Measurements from ENCODE around the gene MBTPS1.

The MBTPS1 gene

GRCh38 chr16:84054271-84054670 is 62.5 kb downstream of the MBTPS1 start:
- POLR2A ChIA-PET: no interaction called here
- CTCF ChIA-PET: interaction anchor here (1.0 to 2.3 kb wide), 5 partner anchors 10 to 133 kb away, joined by 3 to 13 read pairs (median 7); partner anchors contain the start of gene TAF1C
- Histone ChIP-seq H3K27ac (ENCODE audit: extremely low read depth, low read depth, low read length) (no peak overlapping the region), H3K4me3 (ENCODE audit: low read depth, low read length) (no peak overlapping the region), H3K9me3 (ENCODE audit: control insufficient read depth, insufficient read depth, low read depth, low read length) (no peaks in the 10 kb centered on the region), H3K36me3 (ENCODE audit: control insufficient read depth in 2 of 2, insufficient read depth in 1 of 2, low read length in 2 of 2) (peaks cover 0 to 88% of the 10 kb centered on the region in 2 experiments; a peak in 1 of 3 replicates), H3K4me1 (ENCODE audit: control insufficient read depth, insufficient read depth, low read length) (no peaks in the 10 kb centered on the region)
- TF ChIP-seq, protein P1, sequence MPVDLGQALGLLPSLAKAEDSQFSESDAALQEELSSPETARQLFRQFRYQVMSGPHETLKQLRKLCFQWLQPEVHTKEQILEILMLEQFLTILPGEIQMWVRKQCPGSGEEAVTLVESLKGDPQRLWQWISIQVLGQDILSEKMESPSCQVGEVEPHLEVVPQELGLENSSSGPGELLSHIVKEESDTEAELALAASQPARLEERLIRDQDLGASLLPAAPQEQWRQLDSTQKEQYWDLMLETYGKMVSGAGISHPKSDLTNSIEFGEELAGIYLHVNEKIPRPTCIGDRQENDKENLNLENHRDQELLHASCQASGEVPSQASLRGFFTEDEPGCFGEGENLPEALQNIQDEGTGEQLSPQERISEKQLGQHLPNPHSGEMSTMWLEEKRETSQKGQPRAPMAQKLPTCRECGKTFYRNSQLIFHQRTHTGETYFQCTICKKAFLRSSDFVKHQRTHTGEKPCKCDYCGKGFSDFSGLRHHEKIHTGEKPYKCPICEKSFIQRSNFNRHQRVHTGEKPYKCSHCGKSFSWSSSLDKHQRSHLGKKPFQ (tag by site-specific recombination; IDR thresholded peaks at IDR 0.05): no peak
- TF ChIP-seq ZNF274 (IDR thresholded peaks at IDR 0.05; ENCODE audit: low read length) (no peak), ZNF274 (tag by site-specific recombination; IDR thresholded peaks at IDR 0.05; ENCODE audit: borderline replicate concordance) (no peak), ZNF692 (tag by site-specific recombination; IDR thresholded peaks at IDR 0.05) (no peak), ZNF341 (tag by site-specific recombination; IDR thresholded peaks at IDR 0.05; ENCODE audit: low read depth) (no peak), ZNF350 (tag by site-specific recombination; IDR thresholded peaks at IDR 0.05) (no peak), ZNF654 (tag by site-specific recombination; IDR thresholded peaks at IDR 0.05; ENCODE audit: low read depth) (no peak)

DNA sequence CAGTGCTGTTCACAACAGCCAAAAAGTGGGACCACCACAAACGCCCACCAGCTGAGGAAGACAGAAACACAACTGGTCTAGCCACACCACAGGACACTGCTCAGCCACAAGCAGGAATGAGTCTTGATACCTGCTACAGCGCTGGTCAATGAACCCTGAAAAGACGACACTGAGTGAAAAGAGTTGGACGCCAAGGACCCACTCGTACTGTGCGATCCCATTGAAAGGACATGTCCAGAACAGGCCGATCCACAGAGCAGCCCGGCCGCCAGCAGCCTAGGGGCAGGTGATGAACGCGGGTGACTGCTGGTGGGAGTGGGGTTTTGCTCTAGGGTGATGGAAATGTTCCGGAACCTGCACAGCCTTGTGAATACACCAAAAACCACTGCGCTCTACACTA is 63.5 kb downstream of the MBTPS1 start:
- ChIA-PET CTCF (interaction anchor here (1.0 to 1.9 kb wide), 2 partner anchors 12 to 99 kb away, joined by 3 to 13 read pairs; no protein-coding TSS in a partner anchor), POLR2A (no interaction called here)
- H3K4me3 ChIP-seq (ENCODE audit: low read depth, low read length): no peak overlapping the region
- TF ChIP-seq ZNF121 (tag by site-specific recombination; IDR thresholded peaks at IDR 0.05) (no peak), ZNF404 (tag by site-specific recombination; IDR thresholded peaks at IDR 0.05) (no peak), ZNF76 (tag by site-specific recombination; IDR thresholded peaks at IDR 0.05; ENCODE audit: borderline replicate concordance, low read depth) (no peak), ZNF302 (tag by site-specific recombination; IDR thresholded peaks at IDR 0.05; ENCODE audit: low read depth) (no peak), AEBP2 (tag by site-specific recombination; IDR thresholded peaks at IDR 0.05; ENCODE audit: borderline replicate concordance) (no peak), ZNF132 (tag by site-specific recombination; IDR thresholded peaks at IDR 0.05; ENCODE audit: borderline replicate concordance) (no peak)
- no peak overlapping the region for H3K27ac ChIP-seq (ENCODE audit: extremely low read depth, low read depth, low read length)
- H3K36me3 ChIP-seq (ENCODE audit: control insufficient read depth in 2 of 2, insufficient read depth in 1 of 2, low read length in 2 of 2): peaks cover 0 to 81% of the 10 kb centered on the region in 2 experiments; a peak in 1 of 3 replicates
- H3K9me3 ChIP-seq (ENCODE audit: control insufficient read depth, insufficient read depth, low read depth, low read length): no peaks in the 10 kb centered on the region
- H3K4me1 ChIP-seq (ENCODE audit: control insufficient read depth, insufficient read depth, low read length): no peaks in the 10 kb centered on the region

DNA sequence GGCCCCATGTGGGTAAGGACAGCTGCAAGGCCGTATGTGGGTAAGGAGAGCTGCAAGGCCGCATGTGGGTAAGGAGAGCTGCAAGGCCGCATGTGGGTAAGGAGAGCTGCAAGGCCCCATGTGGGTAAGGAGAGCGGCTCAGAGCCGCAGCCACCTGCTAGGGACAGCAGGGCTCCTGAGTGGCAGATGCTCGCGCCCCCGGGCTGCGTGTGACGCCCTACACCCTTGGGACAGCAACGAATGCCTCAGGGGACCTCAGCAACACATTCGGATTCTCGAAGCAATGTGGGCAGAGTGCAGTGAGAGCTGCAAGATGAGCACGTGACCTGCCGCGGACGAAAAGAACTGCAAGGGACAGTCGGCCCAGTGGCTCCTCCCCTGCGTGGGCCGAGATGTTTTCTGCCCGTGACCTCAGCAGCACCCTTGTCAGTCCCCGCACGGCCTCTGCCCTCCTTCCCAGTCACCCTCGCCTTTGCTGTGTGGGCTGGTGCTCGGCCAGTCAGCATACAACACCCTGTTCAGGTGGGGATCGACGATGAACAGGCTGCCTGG is 64.6 kb downstream of the MBTPS1 start:
- Histone ChIP-seq H3K36me3 (ENCODE audit: control insufficient read depth in 2 of 2, insufficient read depth in 1 of 2, low read length in 2 of 2) (peaks cover 0 to 70% of the 10 kb centered on the region in 2 experiments; a peak in 1 of 3 replicates), H3K27ac (ENCODE audit: extremely low read depth, low read depth, low read length) (no peak overlapping the region), H3K4me1 (ENCODE audit: control insufficient read depth, insufficient read depth, low read length) (no peaks in the 10 kb centered on the region), H3K9me3 (ENCODE audit: control insufficient read depth, insufficient read depth, low read depth, low read length) (no peaks in the 10 kb centered on the region), H3K4me3 (ENCODE audit: low read depth, low read length) (no peak overlapping the region)
- ChIA-PET POLR2A (no interaction called here), CTCF (no interaction called here)
- no peak for TF ChIP-seq ZFP37 (tag by site-specific recombination; IDR thresholded peaks at IDR 0.05)
- no peak for TF ChIP-seq KLF10 (tag by site-specific recombination; IDR thresholded peaks at IDR 0.05)
- no peak for TF ChIP-seq ZNF645 (tag by site-specific recombination; IDR thresholded peaks at IDR 0.05)
- TF ChIP-seq OSR2 (tag by site-specific recombination; IDR thresholded peaks at IDR 0.05): no peak
- TF ChIP-seq ZNF658 (tag by site-specific recombination; IDR thresholded peaks at IDR 0.05): no peak
- no peak for TF ChIP-seq ZNF513 (tag by site-specific recombination; IDR thresholded peaks at IDR 0.05)
- TF ChIP-seq ZNF114 (tag by site-specific recombination; IDR thresholded peaks at IDR 0.05): no peak
- no peak for TF ChIP-seq OVOL3 (tag by site-specific recombination; IDR thresholded peaks at IDR 0.05)
- TF ChIP-seq ZNF660 (tag by site-specific recombination; IDR thresholded peaks at IDR 0.05): no peak
- no peak for TF ChIP-seq ZNF366 (tag by site-specific recombination; conservative IDR thresholded peaks at IDR 0.05)
- TF ChIP-seq ZNF350 (tag by site-specific recombination; IDR thresholded peaks at IDR 0.05): no peak
- no peak for TF ChIP-seq ZNF510 (tag by site-specific recombination; IDR thresholded peaks at IDR 0.05; ENCODE audit: insufficient replicate concordance)

All from HEK293 (cell line).